NT2/D1 (cell line): ENCODE results near the gene TEDC1.
A peak's percentile ranks its signal among the peaks of the same experiment; 100 is the strongest.

Source experiments
- DNase-seq: peaks from one replicate; pipeline ENCODE4 v3.0.0-alpha.2; 2011; ENCODE audit warnings: low read depth, low spot score
- H3K27me3 ChIP-seq: 2 replicates; pipeline ENCODE4 v1.6.0; 2011; ENCODE audit warnings: mild to moderate bottlenecking; ENCODE audit not compliant: insufficient read length, insufficient read depth
- H3K36me3 ChIP-seq: 2 replicates; pipeline ENCODE4 v1.6.1; 2011; ENCODE audit warnings: mild to moderate bottlenecking, low read length, mixed read lengths; ENCODE audit not compliant: insufficient read depth, insufficient read length
- H3K4me1 ChIP-seq: 2 replicates; pipeline ENCODE4 v1.5.1; 2011; ENCODE audit not compliant: insufficient read depth, insufficient read length
- H3K4me3 ChIP-seq: 2 replicates; pipeline ENCODE4 v1.5.1; 2011; ENCODE audit warnings: low read depth; ENCODE audit not compliant: insufficient read length
- H3K9ac ChIP-seq: 2 replicates; pipeline ENCODE4 v1.6.0; 2011; ENCODE audit warnings: low read depth; ENCODE audit not compliant: insufficient read length
- H3K9me3 ChIP-seq: 2 replicates; pipeline ENCODE4 v1.5.1; 2011; ENCODE audit warnings: mild to moderate bottlenecking, low read length; ENCODE audit not compliant: insufficient read depth
- SUZ12 ChIP-seq: IDR thresholded peaks from 2 replicates; pipeline ENCODE4 v1.6.1; 2011; ENCODE audit not compliant: insufficient read length, insufficient read depth; ENCODE audit errors: extremely low read depth
- YY1 ChIP-seq: IDR thresholded peaks from 2 replicates; pipeline ENCODE4 v1.6.1; 2011; ENCODE audit not compliant: insufficient read length, insufficient read depth
- ZNF274 ChIP-seq: IDR thresholded peaks from 2 replicates; pipeline ENCODE4 v1.6.1; 2011; ENCODE audit warnings: mild to moderate bottlenecking, low read depth, low read length

Gene TEDC1

DNA sequence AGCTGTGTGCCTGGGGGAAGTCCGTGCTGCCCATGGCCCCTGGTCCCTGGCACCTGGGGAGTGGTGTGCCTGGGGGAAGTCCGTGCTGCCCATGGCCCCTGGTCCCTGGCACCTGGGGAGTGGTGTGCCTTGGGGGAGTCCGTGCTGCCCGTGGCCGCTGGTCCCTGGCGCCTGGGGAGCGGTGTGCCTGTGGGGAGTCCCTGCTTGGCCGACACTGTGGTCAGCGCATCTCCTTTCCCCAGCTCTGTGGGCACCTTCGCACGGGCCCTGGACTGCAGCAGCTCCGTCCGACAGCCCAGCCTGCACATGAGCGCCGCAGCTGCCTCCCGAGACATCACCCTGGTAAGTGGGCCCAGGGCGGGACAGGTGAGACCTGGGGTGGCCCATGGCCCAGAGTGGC lies 30.9 kb upstream of the TEDC1 start:
- H3K9me3 ChIP-seq, result no peaks in the 10 kb centered on the region
- H3K9ac ChIP-seq, result no peak overlapping the region
- no peak for DNase-seq
- no peak overlapping the region for H3K4me3 ChIP-seq
- TF ChIP-seq YY1, result no peak
- peaks cover 5% of the 10 kb centered on the region for H3K4me1 ChIP-seq
- no peaks in the 10 kb centered on the region for H3K27me3 ChIP-seq
- H3K36me3 ChIP-seq, result peaks cover 68% of the 10 kb centered on the region

- Histone ChIP-seq H3K4me1 (peaks cover 9% of the 10 kb centered on the region), H3K9me3 (no peaks in the 10 kb centered on the region), H3K9ac (no peak overlapping the region), H3K27me3 (no peaks in the 10 kb centered on the region), H3K4me3 (no peak overlapping the region), H3K36me3 (peaks cover 66% of the 10 kb centered on the region)
- DNase-seq, result no peak
- TF ChIP-seq YY1, result no peak
- no peak for TF ChIP-seq ZNF274
- TF ChIP-seq SUZ12, result no peak
Observed at GRCh38 chr14:105460616-105461015, 30.4 kb upstream of the TEDC1 start.

DNA sequence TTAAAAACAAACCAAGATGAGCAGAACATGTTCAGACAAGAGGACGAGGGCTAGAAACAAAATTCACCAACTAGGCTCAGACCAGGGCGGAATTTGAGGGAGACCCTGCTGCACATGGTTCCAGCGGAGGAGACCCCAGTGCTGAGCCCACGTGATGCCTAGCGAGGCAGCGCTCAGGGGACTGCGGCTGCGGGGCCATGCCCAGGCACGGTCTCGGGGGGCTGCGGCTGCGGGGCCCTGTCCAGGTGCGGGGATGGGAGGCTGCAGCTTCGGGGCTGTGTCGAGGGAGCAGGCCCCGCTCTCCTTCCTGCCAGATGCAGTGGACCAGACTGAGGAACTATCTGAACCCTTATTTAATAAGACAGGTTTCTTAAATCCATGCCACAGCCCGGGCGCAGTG lies 29.1 kb upstream of the TEDC1 start:
- TF ChIP-seq SUZ12 (no peak), ZNF274 (no peak), YY1 (no peak)

GRCh38 chr14:105464501-105464900 lies 26.5 kb upstream of the TEDC1 start:
- Histone ChIP-seq H3K4me1 (peaks cover 12% of the 10 kb centered on the region), H3K27me3 (no peaks in the 10 kb centered on the region), H3K9ac (no peak overlapping the region), H3K36me3 (peaks cover 81% of the 10 kb centered on the region), H3K9me3 (no peaks in the 10 kb centered on the region), H3K4me3 (no peak overlapping the region)
- TF ChIP-seq SUZ12, result no peak
- no peak for TF ChIP-seq ZNF274
- TF ChIP-seq YY1, result no peak
- no peak for DNase-seq

More for the DNA sequence above, 29.1 kb upstream of the TEDC1 start:
- Histone ChIP-seq H3K36me3 (peaks cover 64% of the 10 kb centered on the region), H3K9ac (no peak overlapping the region), H3K9me3 (no peaks in the 10 kb centered on the region), H3K4me1 (peaks cover 12% of the 10 kb centered on the region), H3K27me3 (no peaks in the 10 kb centered on the region), H3K4me3 (no peak overlapping the region)
- DNase-seq, result no peak

- Histone ChIP-seq H3K4me1 (peaks cover 12% of the 10 kb centered on the region), H3K9me3 (no peaks in the 10 kb centered on the region), H3K36me3 (peaks cover 81% of the 10 kb centered on the region), H3K4me3 (no peak overlapping the region), H3K27me3 (no peaks in the 10 kb centered on the region), H3K9ac (peak overlapping the region; percentile 51)
- DNase-seq, result no peak
- TF ChIP-seq YY1 (no peak), ZNF274 (no peak), SUZ12 (no peak)
Observed at GRCh38 chr14:105465209-105466031, 25.6 kb upstream of the TEDC1 start.

- Histone ChIP-seq H3K27me3 (no peaks in the 10 kb centered on the region), H3K9ac (no peak overlapping the region), H3K36me3 (peaks cover 73% of the 10 kb centered on the region), H3K9me3 (no peaks in the 10 kb centered on the region), H3K4me1 (peaks cover 17% of the 10 kb centered on the region), H3K4me3 (no peak overlapping the region)
- DNase-seq, result no peak
- TF ChIP-seq SUZ12 (no peak), ZNF274 (no peak), YY1 (no peak)
Observed at GRCh38 chr14:105466531-105467248, 24.4 kb upstream of the TEDC1 start.

DNA sequence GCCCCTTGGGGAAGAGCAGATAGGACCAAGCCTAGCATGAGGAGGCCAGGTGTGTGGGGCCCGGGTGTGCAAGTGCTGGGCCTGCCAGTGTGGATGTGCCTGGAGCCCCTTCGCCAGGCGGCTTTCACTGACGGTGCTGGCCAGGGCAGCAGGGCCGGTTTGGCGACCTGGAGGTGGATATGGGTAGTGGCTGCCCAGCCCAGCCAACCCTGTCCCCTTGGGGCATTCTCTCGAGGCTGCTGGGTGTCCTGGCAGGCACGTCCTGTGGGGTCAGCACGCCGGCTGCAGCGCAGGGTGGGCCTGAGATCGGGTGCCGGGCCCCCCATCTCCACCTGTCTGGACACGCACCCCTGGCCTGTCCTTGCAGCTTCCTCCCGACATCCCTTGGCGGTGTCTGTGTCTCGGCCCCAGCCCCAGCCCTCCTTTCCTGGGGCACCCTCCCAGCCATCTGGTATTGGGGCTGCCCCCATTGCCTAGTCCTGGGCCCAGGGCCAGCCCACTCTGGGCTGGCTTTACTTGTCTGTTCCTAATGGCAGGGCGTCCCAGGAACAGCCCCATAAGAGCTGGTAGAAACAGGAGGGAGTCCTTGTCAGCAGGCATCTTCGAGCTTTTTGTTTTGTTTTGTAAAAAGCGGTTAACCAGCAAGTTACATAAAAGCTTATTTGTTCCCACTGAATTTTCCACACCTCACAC lies 23.7 kb upstream of the TEDC1 start:
- TF ChIP-seq YY1, result no peak
- no peak for TF ChIP-seq ZNF274
- TF ChIP-seq SUZ12, result no peak
- Histone ChIP-seq H3K27me3 (no peaks in the 10 kb centered on the region), H3K4me3 (no peak overlapping the region), H3K36me3 (peaks cover 70% of the 10 kb centered on the region), H3K9ac (no peak overlapping the region), H3K4me1 (peaks cover 19% of the 10 kb centered on the region), H3K9me3 (no peaks in the 10 kb centered on the region)
- no peak for DNase-seq
